Measurements from ENCODE around the gene PSAT1. TPM values are rescaled to one million over a fixed set of nuclear protein-coding genes. Genes with fewer than 3 reads are reported as not detected.

Gene PSAT1
- total RNA-seq, 4 donors from 2014 or later, result 2.5 to 6.6 (median 4.3) TPM

GRCh38 chr9:78368236-78368635 lies 71.3 kb downstream of the PSAT1 start:
- no peak overlapping the region for H3K27ac ChIP-seq
- H3K9me3 ChIP-seq, result no peaks in the 10 kb centered on the region
- H3K4me3 ChIP-seq, result no peak overlapping the region
- WGBS, 2 donors (ENCODE audit: low coverage in 1 of 2), result 84 to 93% methylated on average over 3 to 6 of the region's 6 CpGs
- no peak for ATAC-seq
- no peaks in the 10 kb centered on the region for H3K4me1 ChIP-seq
- H3K27me3 ChIP-seq, result peaks cover 30% of the 10 kb centered on the region
- no peak for TF ChIP-seq EP300 (IDR thresholded peaks at IDR 0.05)
- TF ChIP-seq CTCF (IDR thresholded peaks at IDR 0.05), result no peak
- TF ChIP-seq POLR2AphosphoS5 (IDR thresholded peaks at IDR 0.05), result no peak
- TF ChIP-seq POLR2A (IDR thresholded peaks at IDR 0.05), result no peak
- no peaks in the 10 kb centered on the region for H3K36me3 ChIP-seq

GRCh38 chr9:78369639-78370219 lies 72.8 kb downstream of the PSAT1 start:
- Histone ChIP-seq H3K27ac (no peak overlapping the region), H3K9me3 (no peaks in the 10 kb centered on the region), H3K27me3 (peaks cover 34% of the 10 kb centered on the region), H3K36me3 (no peaks in the 10 kb centered on the region), H3K4me3 (no peak overlapping the region), H3K4me1 (no peaks in the 10 kb centered on the region)
- TF ChIP-seq POLR2A (IDR thresholded peaks at IDR 0.05) (no peak), EP300 (IDR thresholded peaks at IDR 0.05) (no peak), POLR2AphosphoS5 (IDR thresholded peaks at IDR 0.05) (no peak), CTCF (IDR thresholded peaks at IDR 0.05) (peak; percentile 57 to 82 (median 62))
- WGBS, 2 donors (ENCODE audit: low coverage in 1 of 2), result 25 to 31% methylated on average over 7 to 8 of the region's 8 CpGs
- peak; percentile 71 for ATAC-seq

- no peak for ATAC-seq
- Histone ChIP-seq H3K36me3 (no peaks in the 10 kb centered on the region), H3K4me3 (no peak overlapping the region), H3K4me1 (no peaks in the 10 kb centered on the region), H3K27ac (no peak overlapping the region), H3K27me3 (peaks cover 40% of the 10 kb centered on the region), H3K9me3 (no peaks in the 10 kb centered on the region)
- WGBS, 2 donors (ENCODE audit: low coverage in 1 of 2), result 60 to 64% methylated on average over 5 to 6 of the region's 7 CpGs
- TF ChIP-seq POLR2AphosphoS5 (IDR thresholded peaks at IDR 0.05) (no peak), POLR2A (IDR thresholded peaks at IDR 0.05) (no peak), EP300 (IDR thresholded peaks at IDR 0.05) (no peak), CTCF (IDR thresholded peaks at IDR 0.05) (no peak)
Measured at GRCh38 chr9:78370991-78371390, 74.1 kb downstream of the PSAT1 start.

- H3K4me1 ChIP-seq, result no peaks in the 10 kb centered on the region
- H3K36me3 ChIP-seq, result no peaks in the 10 kb centered on the region
- ATAC-seq, result no peak
- no peak overlapping the region for H3K27ac ChIP-seq
- no peak overlapping the region for H3K4me3 ChIP-seq
- TF ChIP-seq EP300 (IDR thresholded peaks at IDR 0.05) (no peak), CTCF (IDR thresholded peaks at IDR 0.05) (no peak), POLR2AphosphoS5 (IDR thresholded peaks at IDR 0.05) (no peak), POLR2A (IDR thresholded peaks at IDR 0.05) (no peak)
- H3K27me3 ChIP-seq, result peaks cover 40% of the 10 kb centered on the region
- 53 to 63% methylated on average over 3 of the region's 7 CpGs for WGBS, 2 donors (ENCODE audit: low coverage in 1 of 2)
- H3K9me3 ChIP-seq, result no peaks in the 10 kb centered on the region
Measured at GRCh38 chr9:78371981-78372380, 75.1 kb downstream of the PSAT1 start.

Other genes with a start within 250 kb of the PSAT1 start
- gene CEP78, start 61.0 kb upstream of the PSAT1 start, total RNA-seq, result 10 to 100 TPM in 1 of 4 donors, 1 to 10 TPM in 3; 7.4 to 11.1 (median 9.3) TPM

Measured in gastroesophageal sphincter (tissue), 4 donors.